ENCODE measurements around the gene USH2A. TPM values are rescaled to one million over a fixed set of nuclear protein-coding genes. Genes with fewer than 3 reads are reported as not detected.

USH2A gene
- total RNA-seq, 1 donor from 2014 or later: not detected

GRCh38 chr1:216086678-216087077, 336.6 kb downstream of the USH2A start:
- no peaks in the 10 kb centered on the region for H3K9me3 ChIP-seq
- no peak for DNase-seq
- H3K27ac ChIP-seq: no peak overlapping the region
- intact Hi-C loops (cut with DNase I): no loop called here
- ATAC-seq: no peak
- H3K27me3 ChIP-seq: no peaks in the 10 kb centered on the region
- no peaks in the 10 kb centered on the region for H3K36me3 ChIP-seq
- no peak overlapping the region for H3K4me3 ChIP-seq
- TF ChIP-seq, protein P1, sequence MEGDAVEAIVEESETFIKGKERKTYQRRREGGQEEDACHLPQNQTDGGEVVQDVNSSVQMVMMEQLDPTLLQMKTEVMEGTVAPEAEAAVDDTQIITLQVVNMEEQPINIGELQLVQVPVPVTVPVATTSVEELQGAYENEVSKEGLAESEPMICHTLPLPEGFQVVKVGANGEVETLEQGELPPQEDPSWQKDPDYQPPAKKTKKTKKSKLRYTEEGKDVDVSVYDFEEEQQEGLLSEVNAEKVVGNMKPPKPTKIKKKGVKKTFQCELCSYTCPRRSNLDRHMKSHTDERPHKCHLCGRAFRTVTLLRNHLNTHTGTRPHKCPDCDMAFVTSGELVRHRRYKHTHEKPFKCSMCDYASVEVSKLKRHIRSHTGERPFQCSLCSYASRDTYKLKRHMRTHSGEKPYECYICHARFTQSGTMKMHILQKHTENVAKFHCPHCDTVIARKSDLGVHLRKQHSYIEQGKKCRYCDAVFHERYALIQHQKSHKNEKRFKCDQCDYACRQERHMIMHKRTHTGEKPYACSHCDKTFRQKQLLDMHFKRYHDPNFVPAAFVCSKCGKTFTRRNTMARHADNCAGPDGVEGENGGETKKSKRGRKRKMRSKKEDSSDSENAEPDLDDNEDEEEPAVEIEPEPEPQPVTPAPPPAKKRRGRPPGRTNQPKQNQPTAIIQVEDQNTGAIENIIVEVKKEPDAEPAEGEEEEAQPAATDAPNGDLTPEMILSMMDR (IDR thresholded peaks at IDR 0.05): no peak
- H3K4me1 ChIP-seq: no peaks in the 10 kb centered on the region

- Histone ChIP-seq H3K27ac (no peak overlapping the region), H3K9me3 (no peaks in the 10 kb centered on the region), H3K4me1 (no peaks in the 10 kb centered on the region), H3K4me3 (no peak overlapping the region), H3K36me3 (no peaks in the 10 kb centered on the region), H3K27me3 (no peaks in the 10 kb centered on the region)
- ATAC-seq: no peak
- intact Hi-C loops (cut with DNase I): no loop called here
- TF ChIP-seq, protein P1 (IDR thresholded peaks at IDR 0.05): no peak
- DNase-seq: no peak
Measured at GRCh38 chr1:216081445-216081844, 341.8 kb downstream of the USH2A start.

- Histone ChIP-seq H3K4me1 (no peaks in the 10 kb centered on the region), H3K36me3 (no peaks in the 10 kb centered on the region), H3K4me3 (no peak overlapping the region), H3K9me3 (no peaks in the 10 kb centered on the region), H3K27me3 (no peaks in the 10 kb centered on the region), H3K27ac (no peak overlapping the region)
- TF ChIP-seq, protein P1 (IDR thresholded peaks at IDR 0.05): no peak
- ATAC-seq (no peak), DNase-seq (no peak)
- intact Hi-C loops (cut with DNase I): no loop called here
Measured at GRCh38 chr1:216076751-216077150, 346.5 kb downstream of the USH2A start.

GRCh38 chr1:216075339-216075738, 347.9 kb downstream of the USH2A start:
- no peaks in the 10 kb centered on the region for H3K27me3 ChIP-seq
- H3K27ac ChIP-seq: no peak overlapping the region
- H3K36me3 ChIP-seq: no peaks in the 10 kb centered on the region
- H3K4me1 ChIP-seq: no peaks in the 10 kb centered on the region
- no peaks in the 10 kb centered on the region for H3K9me3 ChIP-seq
- intact Hi-C loops (cut with DNase I): no loop called here
- TF ChIP-seq, protein P1 (IDR thresholded peaks at IDR 0.05): no peak
- H3K4me3 ChIP-seq: no peak overlapping the region
- ATAC-seq: no peak
- no peak for DNase-seq

DNA sequence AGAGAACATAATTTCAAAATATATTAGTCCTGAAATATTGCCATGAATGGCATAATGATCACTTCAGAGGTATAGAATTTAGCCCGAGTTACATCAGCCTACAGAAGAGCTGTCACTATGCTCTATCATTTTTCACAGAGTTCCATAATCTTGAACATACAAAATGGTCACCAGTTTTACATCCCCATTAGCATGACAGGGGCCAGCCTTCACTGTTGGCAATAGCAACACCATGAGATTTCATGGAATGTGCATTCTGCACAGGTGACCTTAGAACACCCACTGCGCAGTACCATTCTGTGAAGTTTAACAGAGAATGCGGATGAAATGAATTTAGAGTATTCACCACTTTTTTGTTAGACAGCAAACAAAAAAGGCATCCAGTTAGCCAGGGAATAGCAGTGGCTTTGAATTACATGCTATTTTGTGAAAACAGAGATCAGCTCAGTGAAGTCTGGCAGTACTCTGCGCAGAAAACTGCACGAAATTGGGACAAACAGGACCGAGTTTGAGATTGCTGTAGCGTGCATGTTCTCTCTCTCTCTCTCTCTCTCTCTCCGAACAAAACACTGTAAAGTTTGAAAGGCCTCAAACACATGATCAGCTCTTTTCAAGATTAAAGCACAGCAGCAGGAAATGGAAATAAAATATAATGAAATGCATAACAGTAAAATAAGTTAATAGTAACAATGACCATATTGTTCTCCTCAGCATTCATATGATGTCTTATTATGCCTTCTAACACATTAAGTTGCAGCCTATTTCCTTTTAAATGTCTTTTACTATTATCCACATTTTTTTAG, 349.3 kb downstream of the USH2A start:
- no peaks in the 10 kb centered on the region for H3K9me3 ChIP-seq
- TF ChIP-seq, protein P1 (IDR thresholded peaks at IDR 0.05): no peak
- H3K36me3 ChIP-seq: no peaks in the 10 kb centered on the region
- no peak for ATAC-seq
- H3K27me3 ChIP-seq: no peaks in the 10 kb centered on the region
- DNase-seq: no peak
- no peak overlapping the region for H3K27ac ChIP-seq
- H3K4me1 ChIP-seq: no peaks in the 10 kb centered on the region
- no peak overlapping the region for H3K4me3 ChIP-seq
- intact Hi-C loops (cut with DNase I): no loop called here
